GM21529 (cell line): ENCODE results near the gene NTRK3.

Experiments
- ATAC-seq: cut with Tn5 transposase; IDR thresholded peaks from one replicate; pipeline ENCODE4 v1.9.1; 2021; ENCODE audit not compliant: unreplicated experiment

NTRK3 gene

DNA sequence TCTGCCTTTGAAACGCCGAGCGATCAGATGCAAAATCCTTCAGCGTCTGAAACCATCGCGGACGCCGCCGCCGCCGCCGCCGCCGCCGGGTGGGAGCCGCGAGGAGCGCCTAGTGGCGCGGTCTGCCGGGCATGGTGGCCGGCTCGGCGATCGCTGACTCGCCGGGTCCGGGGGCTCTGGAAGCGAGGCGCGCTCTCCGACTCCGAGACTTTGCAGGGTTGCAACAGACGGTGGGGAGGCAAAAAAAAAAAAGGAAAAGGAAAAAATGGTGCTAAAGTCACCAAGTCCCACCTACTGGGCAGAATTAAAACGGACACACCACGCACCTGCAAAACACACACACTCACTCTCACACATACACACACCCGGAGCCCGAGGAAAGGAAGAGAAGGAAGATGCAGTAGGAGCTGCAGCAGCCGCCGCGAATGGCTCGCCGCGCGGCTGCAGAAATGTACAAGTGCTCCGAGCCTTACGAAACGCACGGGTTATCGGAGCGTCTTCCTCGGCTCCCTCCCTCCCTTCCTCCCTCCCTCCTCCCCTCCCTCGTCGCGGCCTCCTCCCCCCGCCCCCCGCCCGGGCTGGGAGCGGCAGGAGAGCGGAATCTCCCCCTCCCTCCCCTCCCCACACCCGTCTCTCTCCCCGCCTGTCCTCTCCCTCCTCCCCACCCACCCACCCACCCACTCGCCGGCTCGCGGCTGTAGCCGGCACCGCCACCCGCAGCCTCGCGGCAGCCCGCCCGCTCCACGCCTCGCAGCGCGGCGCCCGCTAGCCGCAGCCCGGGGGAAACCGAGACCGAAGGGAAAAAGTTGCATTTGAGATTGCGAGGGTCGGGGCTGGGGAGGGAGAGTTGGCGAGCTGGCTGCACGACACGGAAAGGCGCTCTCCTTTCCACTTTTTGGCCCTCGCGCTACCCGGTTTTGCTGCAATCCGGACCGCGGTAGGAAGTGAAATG lies at the start of gene NTRK3:
NTRK3 (minus strand) TSS at position 461 of the 952 bp plus-strand sequence. CDS start 586 bp downstream, outside the sequence.
- no peak for ATAC-seq

DNA sequence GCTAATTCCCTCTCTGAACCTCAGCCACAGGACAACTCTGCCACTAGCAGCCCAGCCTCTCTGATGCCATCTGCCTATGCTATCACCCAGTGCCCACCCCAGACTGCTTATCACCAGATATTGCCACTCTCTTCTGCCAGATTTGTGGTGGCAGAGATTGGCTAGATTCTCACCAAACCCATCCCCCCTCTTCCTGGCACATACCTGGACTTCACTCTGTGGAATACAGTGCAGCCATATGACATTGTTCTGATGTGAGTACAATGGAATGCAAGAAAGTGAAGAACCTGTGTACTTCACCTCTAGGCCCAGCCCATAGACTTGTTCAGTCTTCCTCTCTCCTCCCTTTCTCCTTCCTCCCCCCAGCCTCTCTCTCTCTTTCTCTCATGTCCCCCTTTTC lies 46.9 kb upstream of the NTRK3 start:
- no peak for ATAC-seq

DNA sequence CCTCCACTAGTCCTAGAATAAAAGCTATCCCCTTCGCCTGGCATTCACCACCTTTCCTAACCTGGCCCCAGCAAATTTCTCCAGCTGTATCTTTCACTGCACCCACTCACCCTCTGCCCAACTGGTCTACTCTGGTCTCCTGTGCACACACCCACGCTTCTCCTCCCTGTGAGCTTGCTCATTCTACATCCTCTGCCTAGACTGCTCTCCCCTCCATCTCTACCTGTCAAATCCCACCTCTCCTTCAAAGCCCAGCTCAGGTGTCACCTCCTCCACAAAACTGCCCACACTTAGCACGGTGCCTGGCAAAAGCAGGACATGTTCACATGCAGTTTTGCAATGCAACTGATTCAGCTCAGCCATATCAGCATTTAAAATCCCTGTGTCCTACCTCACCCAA lies 45.8 kb upstream of the NTRK3 start:
- ATAC-seq = no peak

DNA sequence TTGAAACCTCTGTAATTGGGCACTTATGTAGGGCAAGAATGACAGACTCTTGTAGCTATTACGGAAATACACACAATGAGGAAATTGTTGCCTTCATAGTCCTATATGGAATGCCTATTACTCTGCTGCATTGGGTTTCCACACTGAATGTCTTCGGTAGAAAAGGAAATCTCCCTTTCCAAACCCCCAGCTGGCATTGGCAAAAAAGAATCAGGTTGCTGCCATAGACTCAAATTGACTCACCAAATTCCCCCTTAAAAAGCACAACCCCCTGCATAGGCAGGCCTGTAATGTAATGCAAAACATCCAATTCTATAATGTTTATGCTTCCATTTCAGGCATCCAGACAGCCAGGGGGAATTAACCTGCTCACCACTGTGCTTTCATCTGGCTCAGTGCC lies 44.8 kb upstream of the NTRK3 start:
- ATAC-seq = no peak

DNA sequence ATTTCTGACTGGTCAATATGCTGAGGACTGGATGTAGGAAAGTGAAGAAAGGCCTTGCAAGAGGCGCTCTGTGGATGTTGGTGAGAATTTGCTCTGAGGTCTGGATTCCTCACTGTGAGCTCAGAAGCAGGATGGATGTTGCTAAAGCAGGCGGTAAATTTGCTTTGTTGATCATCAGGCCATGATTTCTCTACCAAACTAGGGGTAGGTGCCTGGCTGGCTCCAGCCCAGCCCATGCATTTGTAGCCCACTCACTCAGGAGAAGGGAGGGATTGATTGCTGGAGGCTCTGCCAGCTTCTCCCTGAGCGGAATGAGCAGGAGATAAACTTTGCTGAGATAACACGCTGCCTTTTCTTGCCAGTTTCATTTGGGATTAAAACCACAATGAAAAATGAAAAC lies 44.3 kb upstream of the NTRK3 start:
- no peak for ATAC-seq

DNA sequence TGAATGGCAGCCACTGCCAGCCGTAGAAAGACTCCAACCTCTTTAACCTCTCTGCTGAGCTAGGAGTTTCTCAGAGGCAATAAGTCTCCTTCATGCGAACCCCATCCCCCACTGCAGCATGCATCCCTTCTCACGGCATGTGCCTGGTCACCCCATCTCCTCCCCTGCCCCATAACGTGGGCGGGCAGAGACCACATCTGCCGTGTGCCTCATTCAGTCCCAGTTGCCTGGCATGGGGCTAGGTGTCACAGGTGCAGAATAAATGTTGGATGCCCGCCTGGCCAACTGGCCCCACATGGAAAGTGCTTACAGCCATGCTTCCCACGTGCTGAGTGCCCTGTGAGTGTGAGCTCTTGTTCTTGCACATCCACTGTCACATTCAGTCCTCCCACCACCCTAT lies 43.5 kb upstream of the NTRK3 start:
- ATAC-seq = no peak

DNA sequence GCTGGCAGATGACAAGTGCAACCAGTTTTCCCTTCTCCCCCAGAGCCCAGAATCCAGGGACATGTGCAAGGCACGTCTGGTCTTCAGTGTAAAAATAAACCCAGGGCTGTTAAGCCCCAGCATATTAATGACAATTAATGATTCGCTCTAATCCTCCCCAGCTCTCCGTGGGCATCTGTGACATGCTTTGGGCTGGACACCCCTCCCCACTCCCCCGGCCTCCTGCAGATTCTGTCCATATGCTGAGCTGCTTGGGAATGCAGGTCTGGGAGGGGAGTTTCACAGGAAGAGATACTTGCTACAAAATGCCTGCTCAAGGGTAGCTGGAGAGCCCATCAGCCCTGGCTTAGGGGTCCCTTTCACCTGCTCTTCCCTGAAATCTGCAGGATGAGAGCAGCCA lies 43.0 kb upstream of the NTRK3 start:
- ATAC-seq = no peak

DNA sequence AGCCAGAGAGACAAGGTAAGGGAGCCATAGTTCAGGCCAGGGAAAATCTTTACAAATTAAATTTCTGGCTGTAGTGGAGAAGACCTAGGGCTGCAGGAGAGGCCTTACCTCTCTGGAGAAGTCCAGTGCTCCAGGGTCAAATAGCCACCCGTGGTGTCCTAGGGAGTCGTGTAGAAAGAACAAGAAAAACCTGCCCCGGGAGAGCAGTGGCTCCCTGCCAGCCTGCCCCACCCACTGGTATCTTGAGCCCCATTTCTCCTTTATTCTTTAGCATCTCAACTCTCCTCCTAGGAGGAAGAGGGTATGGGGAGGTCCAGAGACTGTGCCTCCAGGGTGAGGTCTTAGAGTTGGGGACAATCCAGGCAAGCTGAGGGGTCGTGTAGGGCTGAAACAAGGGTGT lies 32.1 kb upstream of the NTRK3 start:
- no peak for ATAC-seq

DNA sequence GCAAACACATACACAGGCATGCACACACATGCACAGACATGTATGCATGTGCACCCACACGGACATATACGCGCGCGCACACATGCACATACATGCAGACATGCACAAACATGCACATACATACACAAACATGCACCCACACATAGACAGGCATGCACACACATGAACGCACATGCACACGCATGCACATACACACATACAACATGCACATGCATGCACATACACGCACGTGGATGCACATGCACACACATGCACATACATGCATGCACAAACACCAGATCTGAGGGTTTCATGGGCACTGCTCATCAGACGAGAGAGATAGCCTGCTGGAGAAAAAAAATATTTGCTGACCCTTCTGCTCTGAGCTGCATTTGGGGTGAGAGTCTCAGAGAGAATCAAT lies 31.7 kb upstream of the NTRK3 start:
- ATAC-seq = no peak

DNA sequence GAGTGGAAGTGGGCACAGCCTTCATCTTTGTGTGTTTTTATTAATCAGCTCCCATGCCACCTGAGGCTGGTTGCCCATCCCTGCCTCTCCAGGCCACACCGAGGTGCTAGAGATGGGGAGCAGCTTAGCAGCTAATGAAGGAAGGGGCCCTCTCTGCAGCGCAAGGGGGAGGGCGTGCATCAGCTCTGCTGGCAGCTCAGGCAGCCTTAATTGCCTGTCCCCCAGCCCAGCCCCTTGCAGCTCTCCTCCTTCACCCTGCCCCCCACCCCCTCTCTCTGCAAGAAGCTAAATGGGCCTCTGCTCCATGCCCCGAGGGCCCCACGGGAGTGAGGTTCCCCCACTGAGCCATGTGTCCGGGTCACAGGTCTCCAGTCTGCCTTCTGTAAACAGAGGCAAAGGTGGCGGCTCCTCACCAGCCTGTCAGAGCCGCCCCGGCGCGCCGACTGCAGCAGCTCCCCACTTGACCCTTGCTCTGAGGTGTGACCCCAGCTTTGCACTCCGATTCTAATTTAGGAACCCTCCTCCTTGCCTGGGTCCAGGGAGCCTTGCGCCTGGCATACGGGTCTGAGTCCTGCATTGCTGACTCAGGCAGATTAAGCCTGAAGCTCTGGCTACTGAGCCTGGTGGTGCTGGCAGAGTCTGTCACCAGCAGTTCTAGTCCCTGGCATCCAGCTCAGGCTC lies 27.9 kb upstream of the NTRK3 start:
- ATAC-seq = no peak

DNA sequence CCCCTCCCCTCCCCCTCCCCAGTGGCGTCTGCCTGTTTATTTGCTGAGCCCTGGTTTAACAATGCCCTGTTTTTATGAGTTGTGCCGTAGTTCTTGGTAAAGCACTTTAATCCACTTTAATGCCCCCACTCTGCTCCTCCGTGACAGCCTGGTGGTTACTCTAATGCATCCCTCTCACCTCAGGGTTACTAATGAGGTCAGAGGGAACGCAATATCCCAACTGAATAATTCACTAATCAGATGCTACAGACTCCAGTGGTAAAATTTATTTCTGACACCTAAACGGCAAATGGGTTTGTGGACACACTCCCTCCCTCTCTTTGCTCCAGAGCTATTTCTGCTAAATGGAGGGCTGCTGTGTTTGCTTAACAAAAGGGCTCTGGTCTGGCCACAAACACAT lies 26.1 kb upstream of the NTRK3 start:
- no peak for ATAC-seq

DNA sequence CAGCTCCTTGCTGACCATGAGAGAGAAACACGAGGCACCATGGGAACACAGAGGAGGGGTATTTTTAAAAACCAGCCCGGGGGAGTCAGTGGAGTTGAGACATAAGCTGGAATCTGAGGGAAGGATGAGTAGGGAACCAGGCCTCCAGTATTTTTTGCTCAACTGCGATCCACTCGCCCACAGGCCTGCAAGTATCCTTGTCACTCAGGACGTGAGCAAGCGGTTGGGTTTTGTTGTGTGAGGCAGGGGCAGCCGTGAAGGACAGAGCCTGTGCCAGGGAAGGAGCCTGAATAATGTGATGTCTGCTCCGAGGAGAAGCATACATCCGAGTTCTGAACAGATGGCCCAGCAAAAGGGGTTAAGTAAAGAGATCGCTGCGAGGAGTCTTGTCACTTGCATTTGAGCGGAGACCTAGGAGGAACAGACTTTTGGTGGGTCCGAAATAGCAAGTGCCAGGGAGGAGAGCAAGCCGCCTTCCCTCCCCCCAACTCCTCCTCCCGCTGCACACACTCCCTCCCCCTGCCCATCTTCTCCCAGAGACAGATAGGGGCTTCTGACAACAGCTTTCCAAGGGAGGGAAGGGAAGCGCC lies 20.4 kb upstream of the NTRK3 start:
- ATAC-seq = no peak

DNA sequence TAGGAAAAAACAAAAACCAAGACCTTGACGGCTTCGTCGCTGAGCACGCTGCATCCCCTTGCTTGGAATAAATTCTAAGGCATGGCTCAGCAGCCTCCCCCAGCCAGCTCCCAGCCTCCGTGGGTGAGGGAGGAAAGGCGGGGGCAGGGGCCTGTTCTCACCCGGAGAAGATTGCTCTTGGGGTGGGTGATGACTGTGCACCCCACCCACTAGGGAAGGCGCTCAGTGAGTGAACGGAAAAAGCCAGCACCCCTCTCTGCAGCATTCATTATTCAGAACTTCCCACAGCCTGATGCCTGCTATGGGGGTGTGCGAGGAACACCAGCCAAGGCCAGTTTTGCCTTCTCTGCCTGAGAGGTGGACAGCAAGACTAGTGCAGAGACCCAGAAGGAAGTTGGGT lies 19.3 kb upstream of the NTRK3 start:
- ATAC-seq = no peak

DNA sequence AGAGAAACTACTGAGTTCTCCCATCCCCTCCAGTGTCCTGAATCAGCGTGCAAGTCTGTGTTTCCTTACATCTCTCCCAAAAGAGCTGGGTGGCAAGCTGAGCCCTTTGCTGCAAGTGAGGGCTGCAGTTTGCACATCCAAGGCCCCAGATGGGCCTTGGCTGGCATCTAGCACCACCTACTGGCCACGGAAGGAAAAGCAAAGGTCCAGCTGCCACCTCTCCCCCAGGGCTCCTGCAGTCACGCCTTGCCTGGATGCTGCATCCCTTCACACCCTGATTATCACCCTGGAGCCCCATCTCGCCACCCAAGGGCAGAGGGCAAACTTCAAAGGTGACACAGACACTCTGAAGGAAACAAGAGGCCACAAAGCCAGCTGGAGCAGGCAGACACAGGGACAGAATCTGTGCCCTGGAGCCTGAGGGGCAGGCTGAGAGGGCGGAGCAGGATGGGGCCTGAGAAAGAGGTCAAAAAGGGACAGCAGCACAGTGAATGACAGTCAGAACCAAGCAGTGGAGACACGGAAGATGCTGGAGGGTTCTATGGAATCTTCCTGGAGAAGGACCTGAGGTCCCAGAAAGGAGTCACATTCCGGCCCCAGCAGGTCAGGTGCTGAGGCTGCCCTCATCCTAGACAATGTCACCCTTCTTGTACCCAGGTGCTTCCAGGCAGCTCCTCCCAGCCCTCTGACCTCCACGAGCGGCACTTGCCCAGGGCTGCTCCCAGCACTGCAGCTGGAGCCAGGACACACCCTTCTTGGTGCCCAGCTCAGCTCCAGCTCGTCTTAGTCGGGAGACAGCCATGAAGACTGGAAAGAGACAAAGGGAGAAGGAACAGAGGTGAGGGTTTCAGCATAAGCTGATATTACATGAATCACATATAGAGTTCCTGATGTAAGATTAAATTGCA lies 18.3 kb upstream of the NTRK3 start:
- ATAC-seq = peak; percentile 81

DNA sequence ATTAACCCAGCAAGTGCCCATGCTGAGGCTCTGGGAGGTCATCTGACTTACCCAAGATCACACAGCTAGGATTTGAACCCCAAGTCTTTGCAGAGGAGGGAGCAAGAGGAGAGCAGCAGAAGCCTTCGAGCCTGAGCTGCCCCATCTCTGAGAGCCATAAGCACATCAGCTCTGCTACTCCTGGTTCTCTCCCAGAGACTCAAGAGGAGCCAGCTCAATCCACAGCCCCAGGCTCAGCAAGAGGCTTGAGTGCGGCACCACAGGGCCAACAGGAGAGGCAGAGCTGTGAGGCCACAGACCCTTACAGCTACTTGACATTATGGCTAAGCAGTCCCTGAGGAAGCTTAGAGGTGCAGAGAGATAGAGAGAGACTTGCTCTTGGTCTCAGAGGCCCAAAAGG lies 15.9 kb upstream of the NTRK3 start:
- ATAC-seq = no peak

DNA sequence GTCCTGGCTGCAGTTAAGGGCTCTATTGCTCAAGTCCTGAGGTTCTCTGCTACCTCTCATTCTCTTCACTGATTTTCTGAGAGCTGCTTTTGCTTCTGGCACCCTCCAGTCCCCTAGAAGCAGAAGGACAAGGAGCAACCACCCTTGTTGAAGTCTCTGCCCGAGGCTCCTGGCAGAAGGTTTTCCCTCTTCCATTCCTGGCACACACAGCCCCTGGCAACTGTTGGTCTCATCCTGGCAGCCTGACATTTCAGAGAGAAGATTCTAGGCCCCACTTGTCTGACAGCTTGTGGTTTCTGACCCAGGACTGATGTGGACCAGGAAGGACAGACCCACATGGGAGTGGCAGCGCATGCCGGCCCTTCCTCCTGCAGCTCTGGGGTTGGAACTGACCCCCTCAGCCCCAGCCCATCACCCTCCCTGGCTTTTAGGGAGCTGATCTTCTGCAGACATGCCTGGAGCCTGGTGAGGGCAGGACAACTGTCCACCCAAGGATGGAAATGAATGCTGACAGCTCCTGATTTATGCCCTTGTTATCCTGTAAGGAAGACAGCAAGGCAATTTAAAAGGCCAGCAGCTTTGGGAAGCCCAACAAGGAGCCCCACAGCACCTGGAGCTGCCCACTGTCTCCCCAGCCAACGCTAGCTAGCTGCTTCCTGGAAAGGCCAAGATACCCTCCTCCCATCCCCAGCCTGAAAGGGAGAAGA lies 13.0 kb upstream of the NTRK3 start:
- ATAC-seq = no peak

DNA sequence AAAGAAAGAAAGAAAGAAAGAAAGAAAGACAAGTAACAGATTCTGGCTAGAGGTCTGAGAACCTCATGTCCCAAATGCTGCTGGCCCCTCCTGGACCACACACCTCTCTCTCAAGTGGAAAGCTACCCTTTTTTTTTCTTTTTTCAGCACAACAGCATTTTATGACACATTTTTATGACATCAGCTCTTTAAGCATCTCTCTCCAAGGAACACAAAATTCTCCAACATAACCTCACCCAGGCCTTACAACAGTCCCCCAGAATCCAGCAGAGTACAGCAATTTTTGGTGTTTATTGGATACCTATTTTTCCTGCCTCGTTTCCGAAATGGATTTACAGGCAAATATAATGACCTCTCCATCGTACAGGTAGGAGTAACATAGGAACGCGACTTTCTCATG lies 11.2 kb upstream of the NTRK3 start:
- ATAC-seq = no peak

DNA sequence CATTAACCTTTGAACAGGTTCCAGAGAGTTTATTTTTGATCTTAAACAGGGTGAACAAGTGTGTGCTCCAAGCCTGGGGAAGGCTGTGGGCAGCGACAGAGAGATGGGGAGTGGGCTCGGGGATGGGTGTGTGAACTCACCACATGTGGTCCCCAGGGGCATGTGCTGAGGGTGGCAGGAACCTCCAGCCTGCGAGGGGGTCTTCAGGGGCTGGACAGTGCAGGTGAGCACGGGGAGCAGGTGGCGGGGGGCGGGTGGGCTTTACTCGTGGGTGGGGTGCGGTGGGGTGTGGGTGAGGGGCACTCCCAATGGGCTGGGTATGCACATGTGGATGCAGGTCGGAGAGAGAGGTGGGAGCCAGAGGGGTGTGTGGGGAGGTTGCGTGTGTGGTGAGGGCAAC lies 9.6 kb upstream of the NTRK3 start:
- ATAC-seq = no peak

DNA sequence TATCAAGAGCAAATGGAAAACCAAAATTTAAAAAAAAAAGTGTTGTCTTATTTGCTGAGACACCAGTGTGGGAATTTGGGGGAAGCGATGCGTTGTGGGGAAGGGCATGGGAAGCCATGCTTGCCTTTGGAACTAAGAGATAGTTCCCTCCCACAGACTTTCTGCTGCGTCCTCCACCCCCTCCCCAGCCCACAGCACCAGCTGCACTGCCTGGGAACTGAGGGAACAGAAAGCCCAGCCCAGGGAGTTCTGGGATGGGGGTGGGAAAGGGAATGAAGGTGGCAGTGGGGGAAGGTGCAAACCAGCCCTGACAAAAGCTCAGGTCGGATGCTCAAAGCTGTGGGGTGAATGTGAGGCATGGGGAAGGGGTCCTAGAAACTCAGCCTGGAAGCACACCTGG lies 8.1 kb upstream of the NTRK3 start:
- no peak for ATAC-seq

DNA sequence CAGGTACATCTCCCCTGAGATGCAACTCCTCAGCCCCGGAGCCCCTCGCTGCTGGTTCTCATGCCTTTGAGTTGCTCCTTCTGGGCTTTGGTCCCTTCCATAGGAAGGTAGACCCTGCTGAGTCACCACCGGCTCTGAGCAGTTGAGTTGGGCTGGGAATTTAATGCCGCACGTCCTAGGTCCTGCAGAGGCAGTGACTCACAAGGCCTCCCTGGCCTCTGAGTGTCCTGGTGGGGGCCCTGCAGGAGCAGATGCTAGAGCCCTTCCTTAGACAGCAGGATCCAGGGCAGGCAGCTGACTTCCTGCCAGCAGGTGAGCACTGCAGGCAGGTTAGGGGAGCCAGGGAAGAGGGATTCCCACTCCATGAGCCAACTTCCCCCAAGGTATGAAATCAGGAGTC lies 5.5 kb upstream of the NTRK3 start:
- ATAC-seq = no peak
